Measurements from ENCODE around the gene TRO.

The TRO gene

GRCh38 chrX:54930291-54931049, 9.8 kb downstream of the TRO start:
- Histone ChIP-seq H3K27me3 (ENCODE audit: low read depth, low read length) (no peaks in the 10 kb centered on the region), H3K4me3 (ENCODE audit: low read depth in 1 of 2, low read length in 2 of 2) (no peak overlapping the region), H3K4me1 (ENCODE audit: control insufficient read depth in 1 of 2, insufficient read depth in 2 of 2, low read length in 2 of 2) (no peaks in the 10 kb centered on the region), H3K9me3 (ENCODE audit: control insufficient read depth in 1 of 2, low read length in 2 of 2) (no peaks in the 10 kb centered on the region), H3K27ac (ENCODE audit: low read length) (no peak overlapping the region), H3K36me3 (ENCODE audit: control insufficient read depth in 1 of 2, insufficient read depth in 2 of 2, low read length in 2 of 2) (peaks cover 0 to 40% of the 10 kb centered on the region in 2 donors)

- Histone ChIP-seq H3K27me3 (ENCODE audit: low read depth, low read length) (no peaks in the 10 kb centered on the region), H3K27ac (ENCODE audit: low read length) (no peak overlapping the region), H3K36me3 (ENCODE audit: control insufficient read depth in 1 of 2, insufficient read depth in 2 of 2, low read length in 2 of 2) (peaks cover 0 to 40% of the 10 kb centered on the region in 2 donors), H3K4me3 (ENCODE audit: low read depth in 1 of 2, low read length in 2 of 2) (no peak overlapping the region), H3K4me1 (ENCODE audit: control insufficient read depth in 1 of 2, insufficient read depth in 2 of 2, low read length in 2 of 2) (no peaks in the 10 kb centered on the region), H3K9me3 (ENCODE audit: control insufficient read depth in 1 of 2, low read length in 2 of 2) (no peaks in the 10 kb centered on the region)
These were observed 10.5 kb downstream of the TRO start for GRCh38 chrX:54931107-54931506.

GRCh38 chrX:54933150-54933826, 12.7 kb downstream of the TRO start:
- no peaks in the 10 kb centered on the region for H3K27me3 ChIP-seq (ENCODE audit: low read depth, low read length)
- peaks cover 0 to 20% of the 10 kb centered on the region in 2 donors for H3K36me3 ChIP-seq (ENCODE audit: control insufficient read depth in 1 of 2, insufficient read depth in 2 of 2, low read length in 2 of 2)
- H3K27ac ChIP-seq (ENCODE audit: low read length), result no peak overlapping the region
- H3K4me3 ChIP-seq (ENCODE audit: low read depth in 1 of 2, low read length in 2 of 2), result no peak overlapping the region
- no peaks in the 10 kb centered on the region for H3K9me3 ChIP-seq (ENCODE audit: control insufficient read depth in 1 of 2, low read length in 2 of 2)
- H3K4me1 ChIP-seq (ENCODE audit: control insufficient read depth in 1 of 2, insufficient read depth in 2 of 2, low read length in 2 of 2), result no peaks in the 10 kb centered on the region

DNA sequence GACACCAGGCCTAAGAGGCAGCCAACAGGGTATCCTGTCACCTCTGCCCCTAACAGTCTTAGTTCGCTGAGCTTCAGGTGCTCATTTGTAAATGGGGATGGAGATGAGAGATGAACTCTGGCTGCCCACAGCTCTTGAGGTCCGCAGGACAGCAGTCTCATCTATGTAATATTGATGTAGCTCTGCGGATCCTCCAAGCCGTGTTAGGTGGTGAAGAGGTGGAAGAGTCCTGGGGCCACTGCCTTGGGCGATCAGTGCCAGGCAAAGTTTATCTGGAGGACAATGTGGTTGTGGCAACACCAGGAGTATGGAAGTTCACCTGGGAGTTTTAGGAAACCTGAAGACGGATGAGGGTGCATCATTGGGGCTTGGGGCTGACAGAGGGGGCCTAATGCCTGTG, 13.4 kb downstream of the TRO start:
- no peaks in the 10 kb centered on the region for H3K4me1 ChIP-seq (ENCODE audit: control insufficient read depth in 1 of 2, insufficient read depth in 2 of 2, low read length in 2 of 2)
- H3K27ac ChIP-seq (ENCODE audit: low read length), result no peak overlapping the region
- no peaks in the 10 kb centered on the region for H3K9me3 ChIP-seq (ENCODE audit: control insufficient read depth in 1 of 2, low read length in 2 of 2)
- no peaks in the 10 kb centered on the region for H3K27me3 ChIP-seq (ENCODE audit: low read depth, low read length)
- no peak overlapping the region for H3K4me3 ChIP-seq (ENCODE audit: low read depth in 1 of 2, low read length in 2 of 2)
- H3K36me3 ChIP-seq (ENCODE audit: control insufficient read depth in 1 of 2, insufficient read depth in 2 of 2, low read length in 2 of 2), result peaks cover 0 to 12% of the 10 kb centered on the region in 2 donors

DNA sequence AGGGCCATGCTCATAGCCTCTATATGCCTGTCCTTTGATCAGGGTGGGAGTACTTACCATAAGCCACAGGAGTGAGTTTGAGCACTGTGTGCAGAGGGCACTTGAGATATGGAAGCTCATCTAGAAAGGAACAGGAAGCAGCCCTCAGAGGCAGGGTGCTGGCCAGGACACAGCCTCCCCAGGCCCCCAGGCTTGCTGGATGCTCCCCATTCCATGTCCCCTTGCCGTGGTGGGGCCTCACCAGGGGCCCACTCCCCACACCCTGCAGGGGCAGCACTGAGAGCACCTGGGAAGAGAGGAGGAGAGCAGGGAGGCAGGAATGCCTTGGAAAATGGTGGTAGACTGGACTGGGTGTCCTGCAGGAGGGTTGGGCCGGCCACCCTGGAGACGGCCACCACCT, 14.3 kb downstream of the TRO start:
- Histone ChIP-seq H3K4me3 (ENCODE audit: low read depth in 1 of 2, low read length in 2 of 2) (no peak overlapping the region), H3K27ac (ENCODE audit: low read length) (no peak overlapping the region), H3K27me3 (ENCODE audit: low read depth, low read length) (no peaks in the 10 kb centered on the region), H3K4me1 (ENCODE audit: control insufficient read depth in 1 of 2, insufficient read depth in 2 of 2, low read length in 2 of 2) (no peaks in the 10 kb centered on the region), H3K9me3 (ENCODE audit: control insufficient read depth in 1 of 2, low read length in 2 of 2) (no peaks in the 10 kb centered on the region), H3K36me3 (ENCODE audit: control insufficient read depth in 1 of 2, insufficient read depth in 2 of 2, low read length in 2 of 2) (peaks cover 0 to 4% of the 10 kb centered on the region in 2 donors)

DNA sequence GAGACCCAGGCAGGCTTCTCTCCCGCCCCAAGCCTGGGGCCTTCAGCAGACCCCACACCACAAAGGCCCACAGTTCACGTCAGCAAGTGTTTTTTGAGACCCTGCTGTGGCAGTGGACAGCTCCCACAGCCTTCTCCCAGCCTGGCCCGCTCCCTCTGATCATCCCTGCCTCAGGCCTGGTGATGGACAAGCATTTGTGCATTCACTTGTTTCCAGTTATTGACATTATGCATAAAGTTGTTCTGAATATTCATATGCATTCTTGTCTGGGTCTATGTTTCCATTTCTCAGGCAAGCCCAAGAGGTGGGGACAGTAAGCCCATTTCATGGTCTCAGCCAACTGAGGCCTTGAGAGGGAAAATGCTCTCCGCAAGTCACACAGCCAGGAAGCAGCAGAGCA, 14.7 kb downstream of the TRO start:
- Histone ChIP-seq H3K9me3 (ENCODE audit: control insufficient read depth in 1 of 2, low read length in 2 of 2) (no peaks in the 10 kb centered on the region), H3K4me1 (ENCODE audit: control insufficient read depth in 1 of 2, insufficient read depth in 2 of 2, low read length in 2 of 2) (no peaks in the 10 kb centered on the region), H3K27ac (ENCODE audit: low read length) (no peak overlapping the region), H3K36me3 (ENCODE audit: control insufficient read depth in 1 of 2, insufficient read depth in 2 of 2, low read length in 2 of 2) (peaks cover 0 to under 1% of the 10 kb centered on the region in 2 donors), H3K27me3 (ENCODE audit: low read depth, low read length) (no peaks in the 10 kb centered on the region), H3K4me3 (ENCODE audit: low read depth in 1 of 2, low read length in 2 of 2) (no peak overlapping the region)

GRCh38 chrX:54937416-54937815, 16.8 kb downstream of the TRO start:
- Histone ChIP-seq H3K4me1 (ENCODE audit: control insufficient read depth in 1 of 2, insufficient read depth in 2 of 2, low read length in 2 of 2) (no peaks in the 10 kb centered on the region), H3K27ac (ENCODE audit: low read length) (no peak overlapping the region), H3K36me3 (ENCODE audit: control insufficient read depth in 1 of 2, insufficient read depth in 2 of 2, low read length in 2 of 2) (no peaks in the 10 kb centered on the region), H3K27me3 (ENCODE audit: low read depth, low read length) (no peaks in the 10 kb centered on the region), H3K9me3 (ENCODE audit: control insufficient read depth in 1 of 2, low read length in 2 of 2) (no peaks in the 10 kb centered on the region), H3K4me3 (ENCODE audit: low read depth in 1 of 2, low read length in 2 of 2) (no peak overlapping the region)

DNA sequence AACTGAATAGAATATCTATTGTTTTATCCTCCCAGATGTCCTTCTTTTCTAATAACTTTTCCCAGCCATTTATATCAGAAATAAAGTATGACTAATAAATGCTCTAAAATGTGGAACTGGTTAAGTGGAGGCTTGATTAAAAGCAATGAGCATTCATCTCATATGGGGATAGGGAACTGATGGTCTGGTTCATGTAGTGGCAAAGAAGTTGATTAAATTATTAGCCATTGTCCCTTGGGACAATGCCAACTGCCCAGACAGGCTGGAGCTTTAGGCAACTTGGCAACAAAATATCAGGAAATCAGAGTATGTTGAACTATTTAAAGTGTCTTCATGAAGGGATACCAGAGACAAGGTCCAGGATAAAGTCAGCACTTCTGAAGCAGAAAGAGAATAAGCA, 24.2 kb downstream of the TRO start:
- no peaks in the 10 kb centered on the region for H3K4me1 ChIP-seq (ENCODE audit: control insufficient read depth in 1 of 2, insufficient read depth in 2 of 2, low read length in 2 of 2)
- H3K27ac ChIP-seq (ENCODE audit: low read length), result no peak overlapping the region
- no peak overlapping the region for H3K4me3 ChIP-seq (ENCODE audit: low read depth in 1 of 2, low read length in 2 of 2)
- no peaks in the 10 kb centered on the region for H3K27me3 ChIP-seq (ENCODE audit: low read depth, low read length)
- H3K36me3 ChIP-seq (ENCODE audit: control insufficient read depth in 1 of 2, insufficient read depth in 2 of 2, low read length in 2 of 2), result no peaks in the 10 kb centered on the region
- H3K9me3 ChIP-seq (ENCODE audit: control insufficient read depth in 1 of 2, low read length in 2 of 2), result no peaks in the 10 kb centered on the region

DNA sequence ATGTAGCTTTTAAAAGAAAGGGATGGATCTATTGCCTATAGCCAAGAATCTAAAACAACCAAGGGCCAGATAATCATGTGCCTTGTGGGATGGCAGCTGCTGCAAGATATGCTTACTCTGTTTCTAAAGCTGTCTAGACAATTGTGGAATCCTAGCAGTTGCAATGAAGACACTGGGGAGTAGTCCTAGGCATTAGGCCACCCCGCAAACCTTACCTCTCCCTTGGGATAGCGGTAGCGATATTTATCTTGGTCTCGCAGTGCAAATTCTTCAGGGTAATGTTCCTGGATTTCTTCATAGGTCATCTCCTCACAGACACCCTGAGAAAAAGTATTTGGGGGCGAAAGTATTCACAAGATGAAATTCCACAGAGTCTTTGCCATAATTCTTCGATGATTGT, 24.6 kb downstream of the TRO start:
- Histone ChIP-seq H3K27ac (ENCODE audit: low read length) (no peak overlapping the region), H3K4me3 (ENCODE audit: low read depth in 1 of 2, low read length in 2 of 2) (no peak overlapping the region), H3K36me3 (ENCODE audit: control insufficient read depth in 1 of 2, insufficient read depth in 2 of 2, low read length in 2 of 2) (no peaks in the 10 kb centered on the region), H3K9me3 (ENCODE audit: control insufficient read depth in 1 of 2, low read length in 2 of 2) (no peaks in the 10 kb centered on the region), H3K4me1 (ENCODE audit: control insufficient read depth in 1 of 2, insufficient read depth in 2 of 2, low read length in 2 of 2) (no peaks in the 10 kb centered on the region), H3K27me3 (ENCODE audit: low read depth, low read length) (no peaks in the 10 kb centered on the region)

DNA sequence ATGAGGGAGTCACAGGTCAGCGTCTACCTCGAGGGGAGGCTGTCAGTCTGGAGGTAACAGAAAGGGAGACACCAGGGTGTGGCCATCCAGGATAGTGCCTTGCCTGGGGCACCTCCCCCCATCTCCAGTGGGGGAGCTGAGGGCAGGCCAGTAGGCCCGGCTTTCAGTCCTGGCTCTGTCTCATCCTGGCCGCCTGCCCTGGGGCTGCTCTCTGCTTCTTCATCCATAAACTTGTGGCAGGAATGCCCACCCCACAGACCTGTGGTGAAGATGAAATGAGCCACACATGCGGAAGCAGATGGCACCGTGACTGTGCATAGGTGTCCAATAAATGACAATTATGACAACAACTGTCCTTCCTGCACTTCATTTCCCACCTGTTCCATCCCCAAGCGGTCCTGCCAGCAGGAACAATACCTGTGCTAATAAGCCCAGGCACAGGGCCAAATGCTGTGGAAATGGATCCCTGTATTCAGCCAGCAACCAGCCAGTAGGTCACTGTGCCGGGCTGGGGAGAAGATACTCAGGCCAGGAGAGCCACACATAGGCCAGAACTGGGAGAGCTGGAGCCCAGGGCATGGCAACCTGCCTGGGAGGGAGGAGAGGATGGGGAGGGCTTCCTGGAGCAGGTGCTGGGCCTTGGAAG, 30.2 kb downstream of the TRO start:
- Histone ChIP-seq H3K9me3 (ENCODE audit: control insufficient read depth in 1 of 2, low read length in 2 of 2) (no peaks in the 10 kb centered on the region), H3K36me3 (ENCODE audit: control insufficient read depth in 1 of 2, insufficient read depth in 2 of 2, low read length in 2 of 2) (no peaks in the 10 kb centered on the region), H3K27me3 (ENCODE audit: low read depth, low read length) (no peaks in the 10 kb centered on the region), H3K4me3 (ENCODE audit: low read depth in 1 of 2, low read length in 2 of 2) (no peak overlapping the region), H3K4me1 (ENCODE audit: control insufficient read depth in 1 of 2, insufficient read depth in 2 of 2, low read length in 2 of 2) (no peaks in the 10 kb centered on the region), H3K27ac (ENCODE audit: low read length) (no peak overlapping the region)

- no peak overlapping the region for H3K4me3 ChIP-seq (ENCODE audit: low read depth in 1 of 2, low read length in 2 of 2)
- H3K27ac ChIP-seq (ENCODE audit: low read length), result no peak overlapping the region
- no peaks in the 10 kb centered on the region for H3K27me3 ChIP-seq (ENCODE audit: low read depth, low read length)
- H3K36me3 ChIP-seq (ENCODE audit: control insufficient read depth in 1 of 2, insufficient read depth in 2 of 2, low read length in 2 of 2), result no peaks in the 10 kb centered on the region
- H3K4me1 ChIP-seq (ENCODE audit: control insufficient read depth in 1 of 2, insufficient read depth in 2 of 2, low read length in 2 of 2), result no peaks in the 10 kb centered on the region
- H3K9me3 ChIP-seq (ENCODE audit: control insufficient read depth in 1 of 2, low read length in 2 of 2), result no peaks in the 10 kb centered on the region
These were observed 41.1 kb downstream of the TRO start for GRCh38 chrX:54961750-54962149.

All from muscle layer of duodenum (tissue), 2 donors.